Mesendoderm (in vitro differentiated cells): ENCODE data around the gene MAPK6.

Experiments used
- DNase-seq: peaks from one replicate; pipeline ENCODE4 v3.0.0; 2013
- H2AK5ac ChIP-seq: 2 replicates; pipeline ENCODE4 v1.6.1; 2013; ENCODE audit warnings: low read length, inconsistent platforms
- H2BK120ac ChIP-seq: 2 replicates; pipeline ENCODE4 v1.6.1; 2013; ENCODE audit warnings: low read depth, mild to moderate bottlenecking, low read length, moderate library complexity, mixed read lengths
- H2BK15ac ChIP-seq: replicated peaks from 2 replicates; pipeline ENCODE4 v1.6.1; 2013; ENCODE audit warnings: low read depth, mild to moderate bottlenecking, moderate library complexity
- H2BK5ac ChIP-seq: 2 replicates; pipeline ENCODE4 v1.6.1; 2013; ENCODE audit warnings: low read length, inconsistent platforms
- H3K18ac ChIP-seq: 2 replicates; pipeline ENCODE4 v1.6.1; 2013; ENCODE audit warnings: mild to moderate bottlenecking, low read length, mixed read lengths
- H3K23ac ChIP-seq: one replicate; pipeline ENCODE4 v1.6.1; 2013; ENCODE audit warnings: low read length
- H3K27ac ChIP-seq: 2 replicates; pipeline ENCODE4 v1.5.1; 2013; ENCODE audit warnings: low read depth, mild to moderate bottlenecking, inconsistent platforms, low read length, moderate library complexity
- H3K27me3 ChIP-seq: 2 replicates; pipeline ENCODE4 v1.6.1; 2013; ENCODE audit warnings: low read length, control low read depth, mild to moderate bottlenecking, inconsistent platforms; ENCODE audit not compliant: insufficient read depth, poor library complexity
- H3K36me3 ChIP-seq: 2 replicates; pipeline ENCODE4 v1.6.1; 2013; ENCODE audit warnings: low read length, inconsistent platforms; ENCODE audit not compliant: control insufficient read depth, insufficient read depth
- H3K4ac ChIP-seq: one replicate; pipeline ENCODE4 v1.6.1; 2013; ENCODE audit warnings: low read depth, mild to moderate bottlenecking, low read length, moderate library complexity
- H3K4me1 ChIP-seq: 2 replicates; pipeline ENCODE4 v1.6.1; 2013; ENCODE audit warnings: low read depth, low read length, inconsistent platforms; ENCODE audit not compliant: control insufficient read depth
- H3K4me2 ChIP-seq: 2 replicates; pipeline ENCODE4 v1.6.1; 2013; ENCODE audit warnings: low read length
- H3K4me3 ChIP-seq: 2 replicates; pipeline ENCODE4 v1.5.1; 2013; ENCODE audit warnings: mild to moderate bottlenecking, low read length
- H3K56ac ChIP-seq: one replicate; pipeline ENCODE4 v1.6.1; 2013; ENCODE audit warnings: low read length
- H3K79me1 ChIP-seq: 2 replicates; pipeline ENCODE4 v1.6.1; 2013; ENCODE audit warnings: low read length, inconsistent platforms
- H3K79me2 ChIP-seq: 2 replicates; pipeline ENCODE4 v1.6.1; 2013; ENCODE audit warnings: mild to moderate bottlenecking, low read length; ENCODE audit not compliant: control insufficient read depth, insufficient read depth
- H3K9ac ChIP-seq: 2 replicates; pipeline ENCODE4 v1.6.1; 2013; ENCODE audit warnings: low read length, inconsistent platforms
- H4K5ac ChIP-seq: one replicate; pipeline ENCODE4 v1.6.1; 2013; ENCODE audit warnings: low read length
- H4K8ac ChIP-seq: one replicate; pipeline ENCODE4 v1.6.1; 2013; ENCODE audit warnings: low read depth, mild to moderate bottlenecking, control low read depth, low read length, moderate library complexity
- WGBS: extraction: QIAGEN DNeasy Blood & Tissue Kit; methylation state at CpG from one replicate; pipeline ENCODE4 v1.1.7; 2013; ENCODE audit warnings: low lambda C conversion rate, missing lambda C conversion rate; ENCODE audit not compliant: insufficient coverage; ENCODE audit errors: extremely low coverage; 5-methylcytosine and 5-hydroxymethylcytosine counted together

The MAPK6 gene

DNA sequence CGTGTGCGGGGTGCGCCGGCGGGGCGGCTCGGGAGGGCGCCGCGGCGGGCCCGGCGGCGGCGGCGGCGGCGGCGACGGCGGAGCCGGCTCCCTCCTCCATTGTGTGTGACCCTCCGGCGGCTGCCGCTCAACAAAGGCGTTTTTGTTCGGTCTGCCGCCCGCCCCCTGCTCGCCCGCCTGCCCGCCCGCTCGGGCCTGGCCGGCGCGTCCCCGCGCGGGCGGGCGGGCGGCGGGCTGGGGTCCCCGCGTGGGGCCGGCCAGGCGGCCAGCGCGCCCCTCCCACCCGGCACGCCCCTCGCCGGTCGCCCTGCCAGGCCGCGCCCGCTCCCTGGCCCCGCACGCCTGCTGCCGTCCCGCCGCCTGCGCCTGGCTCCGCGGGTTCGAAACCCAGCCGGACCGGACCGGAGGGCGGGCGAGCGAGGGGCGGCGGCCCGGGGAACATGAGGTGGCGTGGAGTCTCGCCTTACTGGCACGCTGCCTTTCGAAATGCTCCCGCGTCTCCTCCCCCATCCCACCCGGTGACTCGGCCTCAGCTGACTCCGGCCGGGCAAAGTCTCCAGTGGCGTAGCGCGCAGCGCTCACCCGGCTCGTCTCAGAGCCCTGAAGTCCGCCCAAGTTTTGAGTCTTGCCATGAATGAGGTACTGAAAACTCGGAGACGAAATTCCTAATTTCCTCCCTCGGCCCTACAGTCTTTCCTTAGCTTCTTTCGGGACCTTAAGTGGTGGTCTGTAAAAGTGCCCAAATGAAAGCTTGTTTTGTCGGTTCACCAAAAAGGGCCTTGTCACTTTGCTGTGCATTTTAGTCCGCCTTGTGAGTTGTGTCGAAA is 588 bp downstream of the MAPK6 start:
- DNase-seq = peak; percentile 76
- peak overlapping the region; percentile 93 for H3K9ac ChIP-seq
- peak overlapping the region; percentile 82 for H3K18ac ChIP-seq
- WGBS = no CpG with 5 or more reads among the region's 100 CpGs
- H3K56ac ChIP-seq = peak overlapping the region; percentile 97
- no peak overlapping the region for H4K8ac ChIP-seq
- no peaks in the 10 kb centered on the region for H3K79me1 ChIP-seq
- H3K4me3 ChIP-seq = peak overlapping the region; percentile 88
- no peak overlapping the region for H3K23ac ChIP-seq
- H3K36me3 ChIP-seq = no peaks in the 10 kb centered on the region
- H2BK15ac ChIP-seq = no peak overlapping the region
- peaks cover 36% of the 10 kb centered on the region for H3K79me2 ChIP-seq
- H3K4me2 ChIP-seq = peak overlapping the region; percentile 89
- peak overlapping the region; percentile 85 for H3K27ac ChIP-seq
- H4K5ac ChIP-seq = no peak overlapping the region
- H3K4me1 ChIP-seq = peaks cover 3% of the 10 kb centered on the region
- no peaks in the 10 kb centered on the region for H3K27me3 ChIP-seq
- peak overlapping the region; percentile 83 for H3K4ac ChIP-seq
- no peak overlapping the region for H2AK5ac ChIP-seq
- no peak overlapping the region for H2BK120ac ChIP-seq
- H2BK5ac ChIP-seq = peak overlapping the region; percentile 55

DNA sequence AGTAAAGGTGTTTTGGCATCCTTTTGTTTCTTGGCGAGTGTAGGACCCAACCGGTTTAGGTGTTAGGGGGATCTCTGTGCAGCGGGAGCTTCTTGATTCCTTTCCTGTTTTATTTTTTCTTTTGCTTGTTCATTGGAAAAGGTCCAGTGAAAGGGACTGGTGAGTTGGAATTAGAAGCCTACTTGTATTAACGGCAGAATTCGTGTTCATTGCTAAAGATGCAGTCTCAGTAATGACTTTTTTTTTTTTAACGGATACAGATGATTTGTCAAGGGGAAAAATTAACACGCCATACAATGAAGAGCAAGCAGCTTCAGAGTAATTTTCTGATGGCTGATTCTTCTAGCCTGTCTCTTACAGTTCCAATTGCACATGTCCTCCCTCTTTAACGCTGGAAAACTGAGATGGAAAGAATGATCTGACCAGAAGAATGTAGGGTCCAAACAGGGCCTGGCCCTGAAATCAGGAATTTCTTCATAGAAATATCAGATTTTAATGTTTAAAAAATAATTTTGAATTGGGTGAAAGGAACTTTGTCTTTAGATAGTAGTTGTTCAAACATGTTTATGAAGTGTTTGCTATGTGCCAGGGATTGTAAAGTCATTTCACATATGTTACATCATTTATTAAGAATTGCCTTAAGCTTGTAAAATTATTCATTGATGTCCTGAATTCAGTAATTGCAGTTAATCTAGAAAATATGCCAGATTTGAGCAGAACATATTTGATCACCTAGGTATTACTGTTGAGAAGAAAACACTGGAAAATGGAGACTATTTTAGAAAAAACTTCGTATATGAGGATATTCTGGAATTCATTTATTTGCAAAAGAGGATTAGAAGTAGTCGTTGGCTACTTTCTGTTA is 1.4 kb downstream of the MAPK6 start:
- Histone ChIP-seq H3K4ac (no peak overlapping the region), H3K4me1 (peaks cover 3% of the 10 kb centered on the region), H4K5ac (no peak overlapping the region), H3K79me1 (no peaks in the 10 kb centered on the region), H2BK120ac (no peak overlapping the region), H3K9ac (peak overlapping the region; percentile 76), H3K23ac (no peak overlapping the region), H3K56ac (peak overlapping the region; percentile 90), H4K8ac (no peak overlapping the region), H3K4me2 (peak overlapping the region; percentile 89), H2AK5ac (no peak overlapping the region), H3K27me3 (no peaks in the 10 kb centered on the region), H2BK15ac (no peak overlapping the region), H3K36me3 (no peaks in the 10 kb centered on the region), H3K18ac (peak overlapping the region; percentile 82), H3K79me2 (peaks cover 43% of the 10 kb centered on the region), H2BK5ac (no peak overlapping the region), H3K4me3 (peak overlapping the region; percentile 59), H3K27ac (peak overlapping the region; percentile 71)
- WGBS = no CpG with 5 or more reads among the region's 10 CpGs
- DNase-seq = no peak

DNA sequence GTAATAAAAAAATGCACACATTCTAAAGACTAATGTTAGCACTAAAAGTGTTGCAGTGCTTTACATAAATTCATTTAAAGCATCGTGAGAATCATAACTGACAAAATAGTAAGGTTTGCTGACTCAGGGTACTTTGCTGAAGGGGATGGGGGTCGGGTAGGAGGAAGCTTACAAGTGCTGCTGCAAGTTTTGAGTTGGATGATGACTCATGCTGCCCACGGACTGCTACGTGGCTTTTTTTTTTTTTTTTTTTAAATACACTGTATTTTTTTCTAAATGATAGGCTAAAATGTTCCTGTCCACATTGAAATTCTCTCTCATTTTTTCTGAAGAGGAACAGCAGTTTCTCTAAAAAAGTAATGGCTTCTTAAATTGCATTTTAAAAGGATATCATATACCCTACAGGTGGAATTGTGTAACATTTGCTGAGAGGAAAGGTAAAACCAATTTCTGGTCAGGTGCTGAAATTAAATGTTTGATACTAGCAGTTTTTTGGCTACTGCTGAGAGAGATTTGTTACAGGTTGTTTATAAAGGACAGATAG is 2.2 kb downstream of the MAPK6 start:
- peak; percentile 80 for DNase-seq
- H3K36me3 ChIP-seq = no peaks in the 10 kb centered on the region
- H2BK120ac ChIP-seq = no peak overlapping the region
- H2BK5ac ChIP-seq = no peak overlapping the region
- no peaks in the 10 kb centered on the region for H3K27me3 ChIP-seq
- H3K4ac ChIP-seq = no peak overlapping the region
- no peak overlapping the region for H4K8ac ChIP-seq
- WGBS = no CpG with 5 or more reads among the region's 4 CpGs
- H3K79me2 ChIP-seq = peaks cover 49% of the 10 kb centered on the region
- no peak overlapping the region for H3K4me2 ChIP-seq
- H2AK5ac ChIP-seq = no peak overlapping the region
- no peak overlapping the region for H3K4me3 ChIP-seq
- H4K5ac ChIP-seq = no peak overlapping the region
- no peak overlapping the region for H3K23ac ChIP-seq
- H3K9ac ChIP-seq = no peak overlapping the region
- H3K27ac ChIP-seq = no peak overlapping the region
- H3K4me1 ChIP-seq = peaks cover 3% of the 10 kb centered on the region
- H2BK15ac ChIP-seq = no peak overlapping the region
- H3K56ac ChIP-seq = no peak overlapping the region
- no peak overlapping the region for H3K18ac ChIP-seq
- no peaks in the 10 kb centered on the region for H3K79me1 ChIP-seq

DNA sequence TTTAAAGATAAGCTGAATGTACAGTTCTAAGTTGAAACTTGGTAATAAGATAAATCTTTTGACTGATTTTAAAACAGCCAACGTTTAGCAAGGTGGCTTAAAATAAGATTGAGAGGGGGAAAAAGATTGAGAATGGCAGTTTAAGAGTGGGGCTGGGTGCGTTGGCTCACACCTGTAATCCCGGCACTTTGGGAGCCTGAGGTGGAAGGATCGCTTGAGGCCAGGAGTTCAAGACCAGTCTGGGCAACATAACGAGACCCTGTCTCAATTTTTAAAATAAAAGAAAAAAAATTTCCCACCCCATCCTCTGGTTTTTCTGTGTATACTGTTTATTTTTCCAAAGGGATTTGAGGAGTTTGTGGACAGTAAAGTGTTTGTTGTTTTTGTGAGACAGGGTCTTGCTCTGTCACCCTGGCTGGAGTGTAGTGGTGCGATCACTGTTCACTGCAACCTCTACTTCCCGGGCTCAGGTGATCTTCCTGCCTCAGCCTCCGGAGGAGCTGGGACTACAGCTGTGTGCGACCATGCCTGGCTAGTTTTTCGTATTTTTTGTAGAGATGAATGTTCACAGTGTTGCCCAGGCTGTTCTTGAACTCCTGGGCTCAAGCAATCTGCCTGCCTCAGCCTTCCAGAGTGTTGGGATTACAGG is 3.0 kb downstream of the MAPK6 start:
- Histone ChIP-seq H3K79me1 (no peaks in the 10 kb centered on the region), H3K4me2 (no peak overlapping the region), H3K9ac (peak overlapping the region; percentile 54), H3K4ac (no peak overlapping the region), H3K18ac (no peak overlapping the region), H3K23ac (peak overlapping the region; percentile 70), H3K56ac (peak overlapping the region; percentile 35), H3K27ac (no peak overlapping the region), H2BK5ac (no peak overlapping the region), H4K8ac (no peak overlapping the region), H3K27me3 (no peaks in the 10 kb centered on the region), H2BK15ac (no peak overlapping the region), H2AK5ac (no peak overlapping the region), H3K36me3 (no peaks in the 10 kb centered on the region), H3K4me3 (no peak overlapping the region), H4K5ac (no peak overlapping the region), H3K79me2 (peaks cover 57% of the 10 kb centered on the region), H3K4me1 (peaks cover 3% of the 10 kb centered on the region), H2BK120ac (no peak overlapping the region)
- DNase-seq = no peak
- WGBS = no CpG with 5 or more reads among the region's 10 CpGs

DNA sequence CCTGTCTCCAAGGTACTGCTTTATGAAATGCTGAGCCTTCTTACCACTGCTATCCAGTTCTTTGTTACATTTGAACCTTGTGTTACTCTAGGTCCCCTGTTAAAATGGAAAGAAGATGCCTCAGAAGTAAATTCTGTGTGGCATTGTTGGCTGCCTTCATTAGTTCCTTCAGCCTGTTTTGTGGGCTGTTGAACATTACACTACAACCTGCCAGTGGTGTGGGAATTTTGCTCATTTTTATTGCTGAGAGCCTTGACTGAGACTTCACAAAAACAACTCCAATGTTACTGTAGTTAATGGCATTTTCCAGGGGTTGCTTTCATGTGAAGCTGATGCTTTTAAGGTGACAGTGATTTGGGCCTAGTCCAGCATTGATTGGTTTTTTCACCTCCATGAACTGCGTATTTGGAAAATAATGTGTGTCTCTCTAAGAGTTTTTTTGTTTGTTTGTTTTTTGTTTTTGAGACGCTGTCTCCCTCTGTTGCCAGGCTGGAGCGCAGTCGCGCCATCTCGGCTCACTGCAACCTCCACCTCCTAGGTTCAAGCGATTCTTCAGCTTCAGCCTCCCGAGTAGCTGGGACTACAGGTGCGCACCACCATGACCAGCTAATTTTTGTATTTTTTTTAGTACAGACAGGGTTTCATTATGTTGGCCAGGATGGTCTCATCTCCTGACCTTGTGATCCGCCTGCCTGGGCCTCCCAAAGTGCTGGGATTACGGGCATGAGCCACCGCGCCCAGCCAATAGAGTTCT is 4.3 kb downstream of the MAPK6 start:
- Histone ChIP-seq H3K27ac (no peak overlapping the region), H3K23ac (no peak overlapping the region), H3K56ac (no peak overlapping the region), H4K8ac (no peak overlapping the region), H3K4me2 (no peak overlapping the region), H2AK5ac (no peak overlapping the region), H3K79me2 (peaks cover 63% of the 10 kb centered on the region), H3K27me3 (no peaks in the 10 kb centered on the region), H3K18ac (peak overlapping the region; percentile 22), H2BK120ac (no peak overlapping the region), H3K4me3 (no peak overlapping the region), H3K4me1 (peaks cover 3% of the 10 kb centered on the region), H4K5ac (no peak overlapping the region), H2BK15ac (no peak overlapping the region), H3K4ac (no peak overlapping the region), H2BK5ac (no peak overlapping the region), H3K79me1 (no peaks in the 10 kb centered on the region), H3K36me3 (no peaks in the 10 kb centered on the region), H3K9ac (no peak overlapping the region)
- WGBS = no CpG with 5 or more reads among the region's 13 CpGs
- DNase-seq = no peak
